ENCODE results near the gene TMEM52B. TPM values are rescaled to one million over a fixed set of nuclear protein-coding genes. Genes with fewer than 3 reads are reported as not detected.

TMEM52B gene
- total RNA-seq, 1 donor from 2014 or later: not detected

GRCh38 chr12:10160617-10161385 lies 18.0 kb upstream of the TMEM52B start:
- peaks cover 2% of the 10 kb centered on the region for H3K36me3 Mint-ChIP-seq (ENCODE audit: low read depth)
- H3K9me3 Mint-ChIP-seq: peaks cover 3% of the 10 kb centered on the region
- peaks cover 9% of the 10 kb centered on the region for H3K27me3 Mint-ChIP-seq (ENCODE audit: low read depth)
- H3K27ac Mint-ChIP-seq (ENCODE audit: unreplicated experiment): no peak overlapping the region
- TF ChIP-seq, protein P1, sequence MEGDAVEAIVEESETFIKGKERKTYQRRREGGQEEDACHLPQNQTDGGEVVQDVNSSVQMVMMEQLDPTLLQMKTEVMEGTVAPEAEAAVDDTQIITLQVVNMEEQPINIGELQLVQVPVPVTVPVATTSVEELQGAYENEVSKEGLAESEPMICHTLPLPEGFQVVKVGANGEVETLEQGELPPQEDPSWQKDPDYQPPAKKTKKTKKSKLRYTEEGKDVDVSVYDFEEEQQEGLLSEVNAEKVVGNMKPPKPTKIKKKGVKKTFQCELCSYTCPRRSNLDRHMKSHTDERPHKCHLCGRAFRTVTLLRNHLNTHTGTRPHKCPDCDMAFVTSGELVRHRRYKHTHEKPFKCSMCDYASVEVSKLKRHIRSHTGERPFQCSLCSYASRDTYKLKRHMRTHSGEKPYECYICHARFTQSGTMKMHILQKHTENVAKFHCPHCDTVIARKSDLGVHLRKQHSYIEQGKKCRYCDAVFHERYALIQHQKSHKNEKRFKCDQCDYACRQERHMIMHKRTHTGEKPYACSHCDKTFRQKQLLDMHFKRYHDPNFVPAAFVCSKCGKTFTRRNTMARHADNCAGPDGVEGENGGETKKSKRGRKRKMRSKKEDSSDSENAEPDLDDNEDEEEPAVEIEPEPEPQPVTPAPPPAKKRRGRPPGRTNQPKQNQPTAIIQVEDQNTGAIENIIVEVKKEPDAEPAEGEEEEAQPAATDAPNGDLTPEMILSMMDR (conservative IDR thresholded peaks at IDR 0.05): no peak
- H3K4me1 Mint-ChIP-seq: no peaks in the 10 kb centered on the region
- H3K4me3 Mint-ChIP-seq: no peak overlapping the region
- no peak for DNase-seq (ENCODE audit: low read depth, low spot score)

DNA sequence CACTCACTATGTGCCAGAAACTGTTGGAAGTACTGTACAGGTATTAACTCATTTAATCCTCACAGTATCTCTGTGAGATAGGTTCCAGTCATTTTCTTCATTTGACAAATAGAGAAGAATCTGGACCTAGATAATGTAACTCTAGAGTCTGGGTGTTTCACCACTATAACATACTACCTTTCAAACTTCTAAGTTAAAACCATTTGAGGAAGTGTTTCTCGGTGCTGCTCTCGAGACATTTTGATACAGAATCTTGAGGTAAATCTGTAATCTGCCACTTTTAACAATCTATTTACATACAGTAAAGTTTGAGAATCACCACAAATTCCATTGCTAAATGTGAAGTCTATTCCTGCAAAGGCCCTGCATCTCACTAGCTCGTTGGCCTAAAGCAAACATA lies 15.7 kb upstream of the TMEM52B start:
- DNase-seq (ENCODE audit: low read depth, low spot score): no peak
- H3K27me3 Mint-ChIP-seq (ENCODE audit: low read depth): peaks cover 9% of the 10 kb centered on the region
- H3K9me3 Mint-ChIP-seq: peaks cover 3% of the 10 kb centered on the region
- no peak overlapping the region for H3K4me3 Mint-ChIP-seq
- no peaks in the 10 kb centered on the region for H3K4me1 Mint-ChIP-seq
- peaks cover 2% of the 10 kb centered on the region for H3K36me3 Mint-ChIP-seq (ENCODE audit: low read depth)
- no peak overlapping the region for H3K27ac Mint-ChIP-seq (ENCODE audit: unreplicated experiment)
- TF ChIP-seq, protein P1 (conservative IDR thresholded peaks at IDR 0.05): no peak

DNA sequence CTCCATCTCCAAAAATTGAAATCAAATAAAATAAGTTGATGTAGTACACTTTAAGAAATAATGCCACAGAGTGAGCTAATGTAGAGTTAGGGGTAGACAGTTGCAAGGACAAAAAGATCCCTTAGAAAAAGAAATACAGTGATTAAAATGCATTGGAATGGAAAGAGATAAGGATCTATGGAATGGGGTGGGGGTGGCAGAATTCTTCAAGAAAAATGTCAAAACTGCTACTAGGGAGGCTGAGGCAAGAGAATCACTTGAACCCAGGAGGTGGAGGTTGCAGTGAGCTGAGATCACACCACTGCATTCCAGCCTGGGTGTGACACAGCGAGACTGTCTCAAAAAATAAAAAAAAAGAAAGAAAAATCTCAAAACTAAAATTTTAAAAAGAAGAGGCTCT lies 13.4 kb upstream of the TMEM52B start:
- H3K36me3 Mint-ChIP-seq (ENCODE audit: low read depth): no peaks in the 10 kb centered on the region
- TF ChIP-seq, protein P1 (conservative IDR thresholded peaks at IDR 0.05): no peak
- H3K27me3 Mint-ChIP-seq (ENCODE audit: low read depth): peaks cover 3% of the 10 kb centered on the region
- DNase-seq (ENCODE audit: low read depth, low spot score): no peak
- H3K9me3 Mint-ChIP-seq: no peaks in the 10 kb centered on the region
- H3K27ac Mint-ChIP-seq (ENCODE audit: unreplicated experiment): no peak overlapping the region
- no peaks in the 10 kb centered on the region for H3K4me1 Mint-ChIP-seq
- no peak overlapping the region for H3K4me3 Mint-ChIP-seq

GRCh38 chr12:10167599-10167998 lies 11.2 kb upstream of the TMEM52B start:
- Mint-ChIP-seq H3K36me3 (ENCODE audit: low read depth) (no peaks in the 10 kb centered on the region), H3K27ac (ENCODE audit: unreplicated experiment) (no peak overlapping the region), H3K9me3 (no peaks in the 10 kb centered on the region), H3K4me3 (no peak overlapping the region), H3K4me1 (no peaks in the 10 kb centered on the region), H3K27me3 (ENCODE audit: low read depth) (no peaks in the 10 kb centered on the region)
- TF ChIP-seq, protein P1 (conservative IDR thresholded peaks at IDR 0.05): no peak
- no peak for DNase-seq (ENCODE audit: low read depth, low spot score)

GRCh38 chr12:10169104-10169503 lies 9.7 kb upstream of the TMEM52B start:
- H3K9me3 Mint-ChIP-seq: no peaks in the 10 kb centered on the region
- no peak overlapping the region for H3K4me3 Mint-ChIP-seq

More at GRCh38 chr12:10169104-10169503, 9.7 kb upstream of the TMEM52B start:
- Mint-ChIP-seq H3K36me3 (ENCODE audit: low read depth) (no peaks in the 10 kb centered on the region), H3K27ac (ENCODE audit: unreplicated experiment) (no peak overlapping the region), H3K27me3 (ENCODE audit: low read depth) (no peaks in the 10 kb centered on the region), H3K4me1 (no peaks in the 10 kb centered on the region)
- TF ChIP-seq, protein P1 (conservative IDR thresholded peaks at IDR 0.05): no peak
- DNase-seq (ENCODE audit: low read depth, low spot score): no peak
